GM12878 (cell line): ENCODE results near the gene RFFL.

Experiments
- CHD2 ChIP-seq: IDR thresholded peaks from 2 replicates; pipeline ENCODE4 v1.6.1; 2011; ENCODE audit warnings: low read depth, low read length, improper control_type of control experiment, borderline replicate concordance
- EED ChIP-seq: sonication (generic); IDR thresholded peaks from 2 replicates; pipeline ENCODE4 v1.6.1; 2016; ENCODE audit warnings: antibody characterized with exemption, low read depth
- EZH2 ChIP-seq: IDR thresholded peaks from 2 replicates; pipeline ENCODE4 v1.6.1; 2012; ENCODE audit warnings: low read depth, mild to moderate bottlenecking, control low read depth, inconsistent platforms, low read length, borderline replicate concordance; ENCODE audit not compliant: control insufficient read depth
- POLR2A ChIP-seq: IDR thresholded peaks from 2 replicates; pipeline ENCODE4 v1.6.1; 2011; ENCODE audit warnings: low read depth, mild to moderate bottlenecking, low read length
- SP1 ChIP-seq: IDR thresholded peaks from one replicate; pipeline ENCODE4 v1.6.1; 2011; ENCODE audit warnings: low read depth, low read length
- ZNF274 ChIP-seq: IDR thresholded peaks from one replicate; pipeline ENCODE4 v1.8.0; 2011; ENCODE audit not compliant: insufficient read length, insufficient read depth
- TF ChIP-seq, protein P1 (sequence below), 3 experiments: IDR thresholded peaks in 2 of 3; conservative IDR thresholded peaks in 1 of 3; 2 replicates each; pipeline ENCODE4 v1.5.1; 2011; ENCODE audit warnings: low read depth in 3 of 3, low read length in 3 of 3, mild to moderate bottlenecking in 3 of 3, control low read depth in 2 of 3, moderate library complexity in 2 of 3, inconsistent platforms in 1 of 3, mixed read lengths in 1 of 3; ENCODE audit not compliant: control insufficient read depth in 2 of 3, insufficient read depth in 1 of 3; ENCODE audit errors: extremely low read depth in 1 of 3

GRCh38 chr17:35068249-35068648 lies 4.7 kb upstream of the RFFL start:
- TF ChIP-seq, protein P1, sequence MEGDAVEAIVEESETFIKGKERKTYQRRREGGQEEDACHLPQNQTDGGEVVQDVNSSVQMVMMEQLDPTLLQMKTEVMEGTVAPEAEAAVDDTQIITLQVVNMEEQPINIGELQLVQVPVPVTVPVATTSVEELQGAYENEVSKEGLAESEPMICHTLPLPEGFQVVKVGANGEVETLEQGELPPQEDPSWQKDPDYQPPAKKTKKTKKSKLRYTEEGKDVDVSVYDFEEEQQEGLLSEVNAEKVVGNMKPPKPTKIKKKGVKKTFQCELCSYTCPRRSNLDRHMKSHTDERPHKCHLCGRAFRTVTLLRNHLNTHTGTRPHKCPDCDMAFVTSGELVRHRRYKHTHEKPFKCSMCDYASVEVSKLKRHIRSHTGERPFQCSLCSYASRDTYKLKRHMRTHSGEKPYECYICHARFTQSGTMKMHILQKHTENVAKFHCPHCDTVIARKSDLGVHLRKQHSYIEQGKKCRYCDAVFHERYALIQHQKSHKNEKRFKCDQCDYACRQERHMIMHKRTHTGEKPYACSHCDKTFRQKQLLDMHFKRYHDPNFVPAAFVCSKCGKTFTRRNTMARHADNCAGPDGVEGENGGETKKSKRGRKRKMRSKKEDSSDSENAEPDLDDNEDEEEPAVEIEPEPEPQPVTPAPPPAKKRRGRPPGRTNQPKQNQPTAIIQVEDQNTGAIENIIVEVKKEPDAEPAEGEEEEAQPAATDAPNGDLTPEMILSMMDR (IDR thresholded peaks at IDR 0.05 in 2 of 3, conservative IDR thresholded peaks at IDR 0.05 in 1 of 3; ENCODE audit: control insufficient read depth in 2 of 3, extremely low read depth in 1 of 3, insufficient read depth in 1 of 3, low read depth in 3 of 3, low read length in 3 of 3) = no peak
- no peak for TF ChIP-seq EZH2
- TF ChIP-seq ZNF274 = no peak
- no peak for TF ChIP-seq SP1
- no peak for TF ChIP-seq POLR2A
- no peak for TF ChIP-seq CHD2
- TF ChIP-seq EED = no peak
